Activated T-cell treated with anti-CD3 and anti-CD28 coated beads for 48 hours (primary cell): Measurements from ENCODE around the gene C1QA.
"Not testable (repeated sequence)": the region's sequence is repeated elsewhere in the genome, so short reads cannot be mapped to it uniquely, and the experiment has no call there.

Experiments
- DNase-seq: peaks from one replicate; pipeline ENCODE4 v3.0.0-alpha.2; 2020; ENCODE audit warnings: low read depth

The C1QA gene

DNA sequence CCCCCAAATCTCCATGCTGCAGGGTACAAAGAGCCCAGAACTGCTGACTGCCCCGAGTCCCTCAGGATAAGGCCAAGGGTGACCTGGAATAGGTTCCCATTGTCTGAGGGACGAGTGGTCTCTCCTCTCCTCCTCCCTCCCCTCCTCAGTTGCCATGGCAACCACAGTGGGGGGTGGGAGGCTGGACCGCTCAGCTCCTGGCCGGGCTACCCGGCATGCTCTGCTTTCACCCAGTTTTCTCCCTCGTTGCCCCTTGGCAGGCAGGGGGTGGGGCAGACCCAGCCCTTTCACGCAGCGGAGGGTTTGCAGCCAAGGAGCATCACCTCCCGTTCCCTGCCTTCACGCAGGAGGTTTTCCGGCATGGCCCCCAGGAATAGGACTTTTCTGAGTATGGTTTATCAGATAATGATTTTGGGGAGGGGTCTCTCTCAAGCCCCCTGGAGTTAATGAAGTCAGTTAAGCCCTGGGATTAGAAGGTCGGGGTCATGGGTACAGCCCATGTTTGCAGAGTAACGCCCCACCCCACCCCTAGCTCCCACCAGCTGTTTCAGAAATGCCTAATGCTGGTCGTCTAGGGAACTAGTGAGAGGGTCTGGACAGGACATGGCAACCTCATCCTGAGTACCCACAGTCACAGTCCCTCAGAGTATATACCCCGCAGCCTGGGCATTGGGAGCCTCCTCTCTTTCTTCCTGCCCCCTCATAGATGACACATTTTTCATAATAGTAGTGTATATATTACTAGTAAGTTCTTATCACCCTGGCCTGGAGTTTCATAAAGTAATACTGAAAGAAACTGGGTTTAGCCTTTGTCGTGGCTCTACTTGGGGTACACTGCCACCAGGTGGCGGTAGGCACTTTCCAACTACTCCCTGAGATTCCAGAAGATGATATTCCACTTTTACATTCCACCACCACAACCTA lies 37.3 kb downstream of the C1QA start:
- peak; percentile 18 for DNase-seq

- DNase-seq, result no peak
These were observed 38.0 kb downstream of the C1QA start for GRCh38 chr1:22674410-22674749.

DNA sequence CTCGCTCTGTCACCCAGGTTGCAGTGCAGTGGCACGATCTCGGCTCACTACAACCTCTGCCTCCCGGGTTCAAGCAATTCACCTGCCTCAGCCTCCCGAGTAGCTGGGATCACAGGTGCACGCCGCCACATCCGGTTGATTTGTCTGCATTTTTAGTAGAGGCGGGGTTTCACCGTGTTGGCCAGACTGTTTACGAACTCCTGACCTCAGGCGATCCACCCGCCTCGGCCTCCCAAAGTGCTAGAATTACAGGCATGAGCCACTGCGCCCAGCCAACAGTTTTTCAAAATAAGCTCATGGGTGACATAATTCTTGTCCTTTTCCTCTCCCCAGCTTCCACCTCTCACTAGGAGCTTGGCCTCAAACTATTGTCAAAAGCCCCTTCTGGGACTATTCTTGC lies 39.7 kb downstream of the C1QA start:
- not testable (repeated sequence) for DNase-seq

DNA sequence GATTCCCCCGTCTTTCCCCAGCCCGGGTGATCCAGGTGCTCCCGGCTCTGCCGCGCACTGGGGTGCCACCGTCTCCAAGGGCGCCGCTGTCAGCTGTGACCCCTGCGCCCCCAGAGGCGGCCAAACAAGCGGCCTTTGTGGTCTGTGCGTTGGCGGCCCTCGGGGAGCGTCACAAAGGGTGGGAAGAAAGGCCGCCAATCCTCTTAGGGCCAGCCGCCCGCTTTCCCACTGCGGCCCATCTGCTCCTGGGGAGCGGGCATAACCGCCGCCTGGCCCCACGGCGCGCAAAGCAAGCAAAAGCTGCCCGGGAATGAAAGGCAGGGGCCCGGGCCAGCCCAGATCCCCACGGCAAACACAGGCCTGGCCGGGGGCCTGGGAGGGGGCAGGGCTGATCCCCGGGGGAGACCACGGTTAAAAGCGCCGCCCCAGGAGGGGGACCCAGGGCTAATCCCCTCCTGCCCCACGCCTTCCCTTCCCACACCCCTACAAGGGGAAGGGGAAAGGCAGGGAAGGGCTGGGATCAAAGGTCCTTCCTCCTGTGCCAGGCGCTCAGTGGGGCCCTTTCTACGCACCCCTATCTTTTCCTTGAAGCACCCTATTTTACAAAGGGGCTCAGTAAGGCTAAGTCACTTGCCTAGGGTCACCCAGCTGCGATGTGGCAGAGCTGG lies 40.6 kb downstream of the C1QA start:
- DNase-seq, result no peak

DNA sequence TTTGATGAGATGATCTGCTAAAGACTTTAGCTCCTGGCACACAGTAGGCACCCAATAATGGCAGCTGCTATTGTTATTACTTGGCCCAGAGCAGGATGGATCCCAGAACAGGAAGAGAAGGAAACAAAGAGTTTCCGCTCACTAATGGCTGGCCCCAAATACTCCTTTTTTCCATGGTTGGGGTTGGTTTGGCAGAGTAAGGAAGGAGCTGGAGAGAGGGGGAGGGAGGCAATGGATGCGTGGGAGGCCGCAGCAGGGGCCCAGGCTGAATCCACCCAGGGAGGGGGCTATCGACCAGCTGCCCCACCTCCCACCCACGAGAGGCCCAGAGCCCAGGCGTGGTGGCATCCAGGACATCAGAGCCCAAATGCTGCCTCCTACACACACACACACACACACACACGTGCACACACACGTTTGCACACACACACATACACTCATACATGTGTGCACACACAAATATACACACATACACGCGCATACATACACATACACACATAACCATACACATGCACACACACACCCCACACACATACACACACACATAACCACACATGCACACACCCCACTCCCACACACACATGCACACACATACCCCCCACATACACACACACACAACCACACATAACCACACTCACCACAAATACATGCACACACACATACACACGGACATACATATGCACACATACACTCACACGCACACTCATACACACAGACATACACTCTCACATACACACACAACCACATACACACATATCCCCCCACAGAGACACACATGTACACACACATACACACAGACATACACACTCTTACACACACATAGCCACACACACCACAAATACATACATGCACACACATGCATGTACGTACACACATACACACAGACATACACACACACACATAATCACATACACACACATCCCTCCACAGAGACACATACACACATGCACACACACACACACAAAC lies 41.8 kb downstream of the C1QA start:
- no peak for DNase-seq

DNA sequence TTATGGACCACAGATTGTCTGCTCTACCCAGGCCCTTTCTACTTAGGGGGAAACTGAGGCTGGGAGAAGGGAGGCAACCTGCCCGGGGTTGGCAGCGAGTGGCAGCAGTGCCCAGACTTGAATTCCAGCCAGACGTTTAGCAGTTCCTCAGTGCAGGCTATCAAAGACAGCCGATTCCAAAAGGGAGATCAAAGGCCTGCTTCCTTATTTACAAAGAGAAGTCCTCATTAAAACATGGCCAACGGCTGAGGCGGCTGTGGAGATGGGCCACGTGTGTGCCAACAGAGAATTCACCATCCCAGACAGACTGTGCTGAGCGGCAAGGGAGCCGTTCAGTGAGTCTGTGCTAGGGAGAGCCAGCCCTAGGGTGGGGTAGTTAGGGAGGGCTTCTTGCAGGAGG lies 44.3 kb downstream of the C1QA start:
- no peak for DNase-seq

- no peak for DNase-seq
These were observed 45.3 kb downstream of the C1QA start for GRCh38 chr1:22681556-22682276.

DNA sequence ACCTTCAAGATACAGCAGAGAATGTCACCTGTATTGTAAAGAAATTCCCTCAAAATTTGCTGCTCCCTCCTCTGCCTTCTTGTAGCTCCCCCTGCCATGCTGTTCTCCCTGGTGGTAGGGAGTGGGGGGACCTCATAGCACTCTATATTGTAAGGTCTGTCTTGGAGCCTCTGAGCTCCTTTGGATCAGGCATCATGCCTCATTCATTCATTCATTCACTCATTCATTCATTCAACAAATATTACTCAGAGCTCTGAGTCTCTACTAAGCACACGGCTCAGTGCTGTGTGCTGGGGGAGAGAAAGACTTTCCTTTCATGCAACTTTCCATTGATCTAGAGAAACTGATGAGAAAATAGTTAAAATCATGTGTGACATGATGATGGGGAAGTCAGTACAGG lies 47.1 kb downstream of the C1QA start:
- DNase-seq, result no peak

GRCh38 chr1:22685591-22686059 lies 49.2 kb downstream of the C1QA start:
- no peak for DNase-seq

DNA sequence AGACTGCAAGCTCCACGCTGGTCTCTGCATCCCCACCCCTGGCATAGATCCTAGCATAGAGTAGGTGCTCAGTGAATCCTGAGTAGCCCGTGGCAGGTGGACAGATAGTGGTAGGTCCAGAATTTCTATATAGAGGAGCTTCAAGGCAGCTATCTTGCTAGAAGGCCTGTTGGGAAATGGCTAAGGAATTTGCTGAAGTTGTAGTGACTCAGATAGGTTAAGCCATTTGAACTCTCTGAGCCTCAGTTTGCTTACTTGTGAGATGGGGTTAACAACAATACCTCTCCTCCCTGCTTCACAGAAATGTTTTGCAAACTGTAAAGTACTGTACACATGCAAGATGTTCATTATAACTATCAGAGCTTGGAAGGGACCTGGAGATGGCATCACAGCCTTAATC lies 50.8 kb downstream of the C1QA start:
- no peak for DNase-seq

GRCh38 chr1:22688466-22688865 lies 52.0 kb downstream of the C1QA start:
- DNase-seq, result no peak
